NT2/D1 (cell line): ENCODE data around the gene CYP2C8.
"Not testable (repeated sequence)": the region's sequence is repeated elsewhere in the genome, so short reads cannot be mapped to it uniquely, and the experiment has no call there.

Source experiments
- DNase-seq: peaks from one replicate; pipeline ENCODE4 v3.0.0-alpha.2; 2011; ENCODE audit warnings: low read depth, low spot score
- H3K27me3 ChIP-seq: 2 replicates; pipeline ENCODE4 v1.6.0; 2011; ENCODE audit warnings: mild to moderate bottlenecking; ENCODE audit not compliant: insufficient read length, insufficient read depth
- H3K36me3 ChIP-seq: 2 replicates; pipeline ENCODE4 v1.6.1; 2011; ENCODE audit warnings: mild to moderate bottlenecking, low read length, mixed read lengths; ENCODE audit not compliant: insufficient read depth, insufficient read length
- H3K4me1 ChIP-seq: 2 replicates; pipeline ENCODE4 v1.5.1; 2011; ENCODE audit not compliant: insufficient read depth, insufficient read length
- H3K4me3 ChIP-seq: 2 replicates; pipeline ENCODE4 v1.5.1; 2011; ENCODE audit warnings: low read depth; ENCODE audit not compliant: insufficient read length
- H3K9ac ChIP-seq: 2 replicates; pipeline ENCODE4 v1.6.0; 2011; ENCODE audit warnings: low read depth; ENCODE audit not compliant: insufficient read length
- H3K9me3 ChIP-seq: 2 replicates; pipeline ENCODE4 v1.5.1; 2011; ENCODE audit warnings: mild to moderate bottlenecking, low read length; ENCODE audit not compliant: insufficient read depth
- SUZ12 ChIP-seq: IDR thresholded peaks from 2 replicates; pipeline ENCODE4 v1.6.1; 2011; ENCODE audit not compliant: insufficient read length, insufficient read depth; ENCODE audit errors: extremely low read depth
- YY1 ChIP-seq: IDR thresholded peaks from 2 replicates; pipeline ENCODE4 v1.6.1; 2011; ENCODE audit not compliant: insufficient read length, insufficient read depth
- ZNF274 ChIP-seq: IDR thresholded peaks from 2 replicates; pipeline ENCODE4 v1.6.1; 2011; ENCODE audit warnings: mild to moderate bottlenecking, low read depth, low read length

Gene CYP2C8

GRCh38 chr10:95069286-95069685 lies at the start of gene CYP2C8:
CYP2C8 (minus strand) TSS chr10:95069497; CDS start chr10:95069402, 95 bp downstream.
- no peaks in the 10 kb centered on the region for H3K36me3 ChIP-seq
- no peak within 1 kb of the TSS for H3K4me3 ChIP-seq
- H3K27me3 ChIP-seq = no peaks in the 10 kb centered on the region
- peaks cover 11% of the 10 kb centered on the region for H3K9me3 ChIP-seq
- H3K4me1 ChIP-seq = no peaks in the 10 kb centered on the region
- no peak for DNase-seq
- TF ChIP-seq ZNF274 (no peak), YY1 (no peak), SUZ12 (no peak)
- H3K9ac ChIP-seq = no peak within 1 kb of the TSS

DNA sequence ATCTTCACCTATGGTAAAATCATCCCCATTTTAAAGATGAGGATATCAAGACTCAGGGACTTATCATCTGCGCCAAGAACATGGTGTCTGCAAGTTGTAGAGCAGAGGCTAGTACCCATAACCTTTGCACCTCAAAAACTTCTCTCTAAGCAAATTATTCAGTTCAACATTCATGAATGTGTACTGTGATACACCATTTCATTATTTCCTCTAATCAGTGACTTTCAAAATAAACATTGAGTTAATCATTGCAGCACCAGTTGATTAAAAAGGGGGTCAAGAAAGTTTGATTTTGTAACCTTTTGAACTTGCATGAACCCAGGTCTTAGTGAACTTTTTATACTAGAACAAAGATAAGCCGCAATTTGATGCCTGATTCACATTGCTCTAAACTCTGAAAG lies 47.6 kb upstream of the CYP2C8 start:
- DNase-seq = no peak
- Histone ChIP-seq H3K27me3 (no peaks in the 10 kb centered on the region), H3K4me1 (no peaks in the 10 kb centered on the region), H3K9me3 (peaks cover 16% of the 10 kb centered on the region; the same call in 1 of the 2 replicates), H3K9ac (no peak overlapping the region), H3K36me3 (no peaks in the 10 kb centered on the region), H3K4me3 (no peak overlapping the region)
- TF ChIP-seq SUZ12 = no peak
- TF ChIP-seq ZNF274 = no peak
- no peak for TF ChIP-seq YY1

GRCh38 chr10:95110823-95111222 lies 41.5 kb upstream of the CYP2C8 start:
- not testable (repeated sequence) for DNase-seq, H3K4me1 ChIP-seq, H3K27me3 ChIP-seq, H3K4me3 ChIP-seq, H3K9me3 ChIP-seq, H3K36me3 ChIP-seq, H3K9ac ChIP-seq

DNA sequence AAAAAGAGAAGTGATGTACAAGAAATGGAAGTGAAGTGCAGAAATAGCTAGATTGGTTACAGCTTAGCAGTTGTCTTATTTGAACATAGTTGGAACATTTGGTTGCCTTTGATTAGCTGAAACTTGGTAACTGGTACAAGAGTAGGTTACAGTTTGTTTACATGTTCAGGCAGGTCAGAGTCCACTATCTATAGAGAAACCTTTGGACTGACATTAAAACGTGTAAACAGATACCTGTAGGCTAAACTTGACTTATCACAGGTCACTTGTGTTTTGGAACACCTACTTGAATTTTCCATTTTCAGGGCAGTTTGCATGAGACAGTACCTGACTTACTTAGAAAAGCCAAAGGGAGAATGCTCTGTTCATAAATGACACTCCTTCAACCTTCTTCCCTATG lies 28.5 kb upstream of the CYP2C8 start:
- Histone ChIP-seq H3K4me3 (no peak overlapping the region), H3K9ac (no peak overlapping the region), H3K27me3 (no peaks in the 10 kb centered on the region), H3K36me3 (no peaks in the 10 kb centered on the region), H3K9me3 (no peaks in the 10 kb centered on the region), H3K4me1 (no peaks in the 10 kb centered on the region)
- TF ChIP-seq SUZ12 = no peak
- TF ChIP-seq YY1 = no peak
- DNase-seq = no peak

- TF ChIP-seq ZNF274 = no peak
- TF ChIP-seq YY1 = no peak
- no peak for TF ChIP-seq SUZ12
- H3K4me1 ChIP-seq = no peaks in the 10 kb centered on the region
- no peaks in the 10 kb centered on the region for H3K36me3 ChIP-seq
- no peaks in the 10 kb centered on the region for H3K27me3 ChIP-seq
- DNase-seq = no peak
- no peaks in the 10 kb centered on the region for H3K9me3 ChIP-seq
- H3K9ac ChIP-seq = no peak overlapping the region
- H3K4me3 ChIP-seq = no peak overlapping the region
Measured at GRCh38 chr10:95096143-95096542, 26.8 kb upstream of the CYP2C8 start.

DNA sequence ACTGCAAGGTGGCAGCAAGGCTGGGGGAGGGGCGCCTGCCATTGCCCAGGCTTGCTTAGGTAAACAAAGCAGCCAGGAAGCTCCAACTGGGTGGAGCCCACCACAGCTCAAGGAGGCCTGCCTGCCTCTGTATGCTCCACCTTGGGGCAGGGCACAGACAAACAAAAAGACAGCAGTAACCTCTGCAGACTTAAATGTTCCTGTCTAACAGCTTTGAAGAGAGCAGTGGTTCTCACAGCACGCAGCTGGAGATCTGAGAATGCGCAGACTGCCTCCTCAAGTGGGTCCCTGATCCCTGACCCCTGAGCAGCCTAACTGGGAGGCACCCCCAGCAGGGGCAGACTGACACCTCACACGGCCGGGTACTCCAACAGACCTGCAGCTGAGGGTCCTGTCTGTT lies 10.3 kb upstream of the CYP2C8 start:
- H3K4me1 ChIP-seq, H3K9ac ChIP-seq, DNase-seq, H3K27me3 ChIP-seq, H3K9me3 ChIP-seq, H3K4me3 ChIP-seq, H3K36me3 ChIP-seq: not testable (repeated sequence)

DNA sequence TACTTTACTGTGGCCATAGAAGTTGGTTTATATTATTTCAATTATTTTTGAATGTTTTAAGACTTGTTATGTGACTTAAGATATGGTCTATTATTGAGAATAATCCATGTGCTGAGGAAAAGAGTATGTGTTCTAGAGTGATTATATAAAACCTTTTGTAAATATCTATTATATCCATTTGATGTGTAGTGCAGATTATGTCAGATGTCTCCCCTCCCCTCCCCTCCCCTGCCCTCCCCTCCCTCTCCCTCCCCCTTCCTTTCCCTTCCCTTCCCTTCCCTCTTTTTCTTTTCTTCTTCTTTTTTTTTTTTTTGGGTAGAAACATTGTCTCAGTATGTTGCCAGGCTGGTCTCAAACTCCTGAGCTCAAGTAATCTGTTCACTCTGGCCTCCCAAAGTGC lies 8.3 kb upstream of the CYP2C8 start:
- TF ChIP-seq YY1 (no peak), SUZ12 (no peak), ZNF274 (no peak)
- Histone ChIP-seq H3K36me3 (no peaks in the 10 kb centered on the region), H3K4me1 (no peaks in the 10 kb centered on the region), H3K9me3 (peaks cover 10% of the 10 kb centered on the region; the same call in 1 of the 2 replicates), H3K27me3 (no peaks in the 10 kb centered on the region), H3K9ac (no peak overlapping the region), H3K4me3 (no peak overlapping the region)
- DNase-seq = no peak

DNA sequence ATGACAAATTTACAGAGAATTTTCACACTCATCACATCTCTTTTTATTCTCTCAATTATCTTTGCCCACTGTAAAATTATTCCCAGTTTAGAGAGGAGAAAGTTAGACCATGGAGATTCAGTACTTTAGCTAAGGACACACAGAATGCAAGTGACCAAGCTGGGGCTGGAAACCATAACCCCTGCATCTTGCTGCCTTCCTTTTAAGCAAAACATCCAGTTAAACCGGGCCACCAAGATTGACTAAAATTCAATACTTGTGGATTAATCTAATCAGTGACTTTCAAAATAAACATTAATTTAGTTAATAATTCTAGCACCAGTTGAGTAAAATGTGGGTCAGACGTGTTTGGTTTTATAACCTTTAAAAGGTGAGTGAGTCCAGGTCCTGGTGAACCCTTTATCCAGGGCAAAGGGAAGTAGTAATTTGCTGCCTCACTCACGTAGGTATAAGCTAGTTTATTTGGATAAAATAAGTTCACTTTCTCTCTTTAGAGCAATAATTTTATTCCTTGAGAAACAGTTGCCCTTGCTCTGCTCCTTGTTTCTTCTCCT lies 1.9 kb upstream of the CYP2C8 start:
- Histone ChIP-seq H3K36me3 (no peaks in the 10 kb centered on the region), H3K27me3 (no peaks in the 10 kb centered on the region), H3K9me3 (no peaks in the 10 kb centered on the region), H3K4me1 (no peaks in the 10 kb centered on the region), H3K9ac (no peak overlapping the region), H3K4me3 (no peak overlapping the region)
- TF ChIP-seq SUZ12 (no peak), YY1 (no peak), ZNF274 (no peak)
- DNase-seq = no peak

- H3K4me1 ChIP-seq, H3K27me3 ChIP-seq, H3K9ac ChIP-seq, DNase-seq, H3K36me3 ChIP-seq, H3K4me3 ChIP-seq: not testable (repeated sequence)
- peaks cover 12% of the 10 kb centered on the region for H3K9me3 ChIP-seq
Measured at GRCh38 chr10:95064125-95064524, 5.2 kb downstream of the CYP2C8 start.
